Activated T-cell treated with anti-CD3 and anti-CD28 coated beads for 24 hours (primary cell): ENCODE measurements around the gene CDIPT.
A peak's percentile ranks its signal among the peaks of the same experiment; 100 is the strongest.

Experiments
- DNase-seq: peaks from one replicate; pipeline ENCODE4 v3.0.0-alpha.2; 2020; ENCODE audit warnings: low read depth

Gene CDIPT

DNA sequence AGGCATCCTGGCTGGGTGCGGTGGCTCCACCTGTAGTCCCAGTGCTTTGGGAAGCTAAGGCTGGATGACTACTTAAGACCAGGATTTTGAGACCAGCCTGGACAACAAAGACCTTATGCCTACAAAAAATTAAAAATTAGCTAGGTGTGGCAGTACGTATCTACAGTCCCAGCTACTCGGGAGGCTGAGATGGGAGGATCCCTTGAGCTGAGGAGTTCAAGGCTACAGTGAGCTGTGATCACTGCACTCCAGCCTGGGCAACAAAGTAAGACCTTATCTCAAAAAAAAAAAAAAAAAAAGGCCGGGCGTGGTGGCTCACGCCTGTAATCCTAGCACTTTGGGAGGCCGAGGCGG is 36.7 kb downstream of the CDIPT start:
- no peak for DNase-seq

- peak; percentile 52 for DNase-seq
Observed at GRCh38 chr16:29825145-29826044, 37.6 kb downstream of the CDIPT start.

DNA sequence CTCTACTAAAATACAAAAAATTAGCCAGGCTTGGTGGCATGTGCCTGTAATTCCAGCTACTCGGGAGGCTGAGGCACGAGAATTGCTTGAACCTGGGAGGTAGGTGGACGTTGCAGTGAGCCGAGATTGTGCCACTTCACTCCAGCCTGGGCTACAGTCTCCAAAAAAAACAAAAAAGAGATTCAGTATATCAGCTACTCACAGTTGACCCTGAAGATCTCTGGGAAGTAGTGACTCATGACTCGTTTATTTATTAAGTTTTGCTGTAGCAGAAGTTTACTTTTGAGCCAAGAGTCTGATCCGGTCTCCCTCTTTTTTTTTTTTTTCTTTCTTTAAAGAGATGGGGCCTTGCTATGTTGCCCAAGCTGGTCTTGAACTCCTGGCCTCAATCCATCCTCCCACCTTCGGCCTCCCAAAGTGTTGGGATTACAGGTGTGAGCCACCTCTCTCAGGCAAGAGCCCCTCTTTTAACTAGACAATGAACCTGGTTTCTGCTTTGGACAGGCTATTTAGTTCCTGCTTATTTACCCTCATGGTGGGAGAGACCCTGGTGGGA is 38.4 kb downstream of the CDIPT start:
- DNase-seq, result no peak

DNA sequence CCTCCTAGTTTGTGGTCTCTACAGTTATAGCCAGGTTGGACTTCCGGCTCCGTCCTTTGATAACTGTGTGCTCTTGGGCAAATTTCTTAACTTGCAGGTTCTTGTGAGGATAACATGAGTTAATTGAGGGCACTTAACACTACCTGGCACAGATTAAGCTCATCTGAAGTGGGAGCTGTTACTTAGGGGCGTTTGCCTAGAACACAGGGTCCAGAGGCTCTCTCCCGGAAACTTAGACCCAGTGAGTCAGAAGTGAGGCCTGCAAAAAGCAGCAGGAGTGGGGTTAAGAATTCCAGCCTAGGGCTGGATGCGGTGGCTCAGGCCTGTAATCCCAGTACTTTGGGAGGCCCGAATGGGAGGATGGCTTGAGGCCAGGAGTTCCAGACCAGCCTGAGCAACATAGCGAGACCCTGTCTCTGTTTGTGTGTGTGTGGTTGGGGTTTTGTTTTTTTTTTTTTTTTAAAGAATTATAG is 41.3 kb downstream of the CDIPT start:
- no peak for DNase-seq

GRCh38 chr16:29820730-29821642 is 42.0 kb downstream of the CDIPT start:
- no peak for DNase-seq

DNA sequence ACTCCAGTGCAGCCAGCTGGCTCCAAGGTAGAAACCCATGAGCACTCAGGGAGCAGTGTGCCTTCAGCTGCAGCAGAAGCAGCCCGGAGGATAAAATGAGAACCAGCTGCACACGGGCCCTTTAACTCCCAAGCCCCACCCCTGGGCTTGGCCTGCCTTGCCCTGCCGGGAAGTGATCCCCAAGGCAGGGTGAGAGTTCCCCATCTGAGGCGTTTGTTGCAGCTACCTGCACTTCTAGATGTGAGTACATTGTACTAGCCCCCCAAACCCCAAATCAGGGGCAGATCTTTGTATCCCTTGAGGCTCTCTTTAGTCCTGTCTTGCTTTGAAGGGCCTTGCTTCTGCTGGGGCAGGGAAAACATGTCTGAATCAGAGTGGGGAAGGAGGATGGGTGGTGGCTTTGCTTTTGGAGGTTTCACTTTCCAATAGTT is 42.7 kb downstream of the CDIPT start, which contains the start of gene MVP:
MVP (plus strand) TSS at position 192 of the 431 bp plus-strand sequence. CDS start 10,088 bp downstream, outside the sequence.
- peak; percentile 51 for DNase-seq

GRCh38 chr16:29819506-29819905 is 43.5 kb downstream of the CDIPT start:
- no peak for DNase-seq

DNA sequence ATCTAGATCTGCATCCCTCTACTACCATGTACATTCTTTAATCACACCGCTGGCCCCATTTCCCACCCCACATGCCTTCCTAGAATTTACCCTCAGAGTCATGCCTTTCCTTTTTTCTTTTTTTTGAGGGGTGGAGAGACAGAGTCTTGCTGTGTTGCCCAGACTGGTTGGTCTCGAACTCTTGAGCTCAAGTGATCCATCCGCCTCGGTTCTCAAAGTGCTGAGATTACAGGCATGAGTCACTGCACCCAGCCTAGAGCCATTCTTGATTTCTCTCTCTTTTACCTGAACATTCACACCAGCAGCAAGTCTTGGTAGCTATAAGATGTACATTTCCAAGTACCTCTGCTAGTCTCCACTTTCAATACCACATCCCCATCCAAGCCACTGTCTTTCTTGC is 44.9 kb downstream of the CDIPT start:
- no peak for DNase-seq

DNA sequence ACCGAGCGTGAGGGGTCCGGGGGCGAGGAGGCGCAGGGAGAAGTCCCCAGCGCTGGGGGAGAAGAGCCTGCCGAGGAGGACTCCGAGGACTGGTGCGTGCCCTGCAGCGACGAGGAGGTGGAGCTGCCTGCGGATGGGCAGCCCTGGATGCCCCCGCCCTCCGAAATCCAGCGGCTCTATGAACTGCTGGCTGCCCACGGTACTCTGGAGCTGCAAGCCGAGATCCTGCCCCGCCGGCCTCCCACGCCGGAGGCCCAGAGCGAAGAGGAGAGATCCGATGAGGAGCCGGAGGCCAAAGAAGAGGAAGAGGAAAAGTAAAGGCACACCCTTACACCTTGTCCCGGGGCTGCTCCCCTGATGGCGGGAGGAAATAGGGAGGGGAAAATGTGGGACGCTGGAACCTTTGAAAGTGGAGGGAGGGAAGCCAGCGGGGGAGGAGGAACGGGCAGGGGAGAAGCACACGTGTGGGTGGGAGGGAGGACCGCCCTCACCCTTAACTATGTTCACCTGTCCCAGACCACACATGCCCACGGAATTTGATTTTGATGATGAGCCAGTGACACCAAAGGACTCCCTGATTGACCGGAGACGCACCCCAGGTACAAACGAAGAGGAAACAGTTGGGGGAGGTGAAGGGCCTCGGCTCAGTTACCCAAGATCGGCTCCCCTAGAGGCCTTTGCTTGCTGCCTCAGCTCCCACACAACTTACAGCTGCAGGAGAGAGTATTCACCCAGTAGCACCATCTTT is 46.2 kb downstream of the CDIPT start:
- DNase-seq, result peak; percentile 52

- DNase-seq, result peak; percentile 99
Observed at GRCh38 chr16:29815793-29816693, 47.0 kb downstream of the CDIPT start, which contains the start of gene PAGR1. Gene PAGR1 (plus strand): TSS chr16:29816152. CDS start chr16:29816526, 374 bp downstream.

- no peak for DNase-seq
Observed at GRCh38 chr16:29815032-29815721, 47.8 kb downstream of the CDIPT start.

DNA sequence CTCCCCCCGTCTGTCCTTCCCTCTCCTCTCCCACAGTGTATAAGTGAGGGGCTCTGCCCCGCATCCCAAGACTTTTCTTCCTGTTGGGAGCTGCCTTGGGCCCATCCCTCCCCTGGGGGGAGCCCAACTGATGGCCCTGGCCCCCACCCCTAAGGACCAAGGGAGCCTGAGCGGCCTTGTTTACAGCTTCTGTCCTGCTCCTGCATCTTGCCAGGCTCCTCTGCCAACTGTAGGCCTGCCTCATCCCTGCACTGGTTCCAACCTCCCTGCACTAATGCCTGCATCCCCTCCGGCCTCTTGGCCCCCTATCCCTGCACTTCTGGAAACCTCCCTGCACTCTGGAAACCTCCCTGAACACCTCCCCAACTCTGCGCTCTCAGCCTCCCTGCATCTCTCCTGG is 48.4 kb downstream of the CDIPT start:
- no peak for DNase-seq

DNA sequence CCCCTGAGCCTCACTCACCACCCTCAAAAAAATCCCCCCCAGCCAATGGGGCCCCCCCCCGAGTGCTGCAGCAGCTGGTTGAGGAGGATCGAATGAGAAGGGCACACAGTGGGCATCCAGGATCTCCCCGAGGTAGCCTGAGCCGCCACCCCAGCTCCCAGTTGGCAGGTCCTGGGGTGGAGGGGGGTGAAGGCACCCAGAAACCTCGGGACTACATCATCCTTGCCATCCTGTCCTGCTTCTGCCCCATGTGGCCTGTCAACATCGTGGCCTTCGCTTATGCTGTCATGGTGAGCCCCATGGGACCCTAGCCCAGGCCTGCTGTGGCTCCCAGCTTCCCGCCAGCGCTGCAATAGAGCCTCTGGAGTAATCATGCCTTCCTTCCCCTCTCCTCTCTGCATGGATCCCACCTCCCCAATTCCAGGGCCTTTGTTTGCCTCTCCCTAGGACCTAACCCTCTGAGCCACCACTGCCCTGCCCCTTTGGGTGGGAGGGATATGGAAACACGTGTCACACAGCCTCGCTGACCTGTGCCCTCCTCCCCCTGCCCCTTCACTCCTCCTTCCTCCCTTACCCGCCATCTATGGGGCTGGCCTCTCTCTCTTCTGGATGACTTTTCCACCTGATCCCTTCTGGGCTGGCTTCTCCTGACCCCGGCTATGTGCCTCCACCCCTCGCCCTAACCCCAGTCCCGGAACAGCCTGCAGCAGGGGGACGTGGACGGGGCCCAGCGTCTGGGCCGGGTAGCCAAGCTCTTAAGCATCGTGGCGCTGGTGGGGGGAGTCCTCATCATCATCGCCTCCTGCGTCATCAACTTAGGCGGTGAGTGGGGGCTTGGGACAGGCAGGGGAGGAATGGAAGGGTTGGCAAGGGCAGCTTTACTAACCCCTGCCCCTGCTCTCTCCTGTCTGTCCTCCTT is 49.1 kb downstream of the CDIPT start:
- no peak for DNase-seq

- no peak for DNase-seq
Observed at GRCh38 chr16:29812754-29813643, 50.0 kb downstream of the CDIPT start.

DNA sequence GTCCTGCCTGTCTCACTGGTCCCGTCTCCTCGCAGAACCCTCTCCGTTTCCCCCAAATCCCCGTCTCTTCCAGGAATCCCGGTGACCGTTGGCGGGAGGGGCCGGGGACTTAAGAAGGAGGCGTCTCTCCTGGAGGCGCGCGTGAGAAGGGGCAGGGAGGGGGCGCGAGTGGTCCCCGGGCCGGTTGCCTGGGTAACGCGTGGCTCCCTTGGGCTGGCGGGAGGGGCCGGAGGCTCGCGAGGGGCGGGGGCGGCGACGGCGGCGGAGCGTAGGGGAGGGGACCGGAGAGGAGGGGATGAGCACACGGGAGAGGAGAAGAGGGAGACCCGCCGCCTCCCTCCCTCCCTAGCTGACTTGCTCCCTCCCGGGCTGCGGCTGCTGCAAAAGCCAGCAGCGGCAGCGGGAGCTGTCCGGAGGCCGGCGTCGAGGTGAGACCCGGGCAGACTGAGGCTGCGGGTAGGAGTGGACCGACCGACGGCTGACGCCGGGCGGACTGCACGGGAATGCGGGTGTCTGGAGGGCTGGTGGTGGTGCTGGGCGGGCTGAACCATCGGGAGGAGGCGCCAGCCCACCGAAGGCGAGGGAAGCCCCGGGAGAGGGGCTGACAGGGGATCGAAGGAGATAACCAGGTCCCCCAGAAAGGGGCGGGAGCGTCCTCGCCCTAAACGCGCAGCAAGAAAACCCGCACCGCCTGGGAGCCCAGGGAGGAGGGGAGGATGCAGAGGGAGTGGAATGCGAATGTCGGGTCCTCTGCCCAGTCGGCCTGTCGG is 50.9 kb downstream of the CDIPT start, which contains the start of gene PRRT2:
PRRT2 (plus strand) TSS at position 298 of the 770 bp plus-strand sequence. CDS start 862 bp downstream, outside the sequence.
- no peak for DNase-seq

DNA sequence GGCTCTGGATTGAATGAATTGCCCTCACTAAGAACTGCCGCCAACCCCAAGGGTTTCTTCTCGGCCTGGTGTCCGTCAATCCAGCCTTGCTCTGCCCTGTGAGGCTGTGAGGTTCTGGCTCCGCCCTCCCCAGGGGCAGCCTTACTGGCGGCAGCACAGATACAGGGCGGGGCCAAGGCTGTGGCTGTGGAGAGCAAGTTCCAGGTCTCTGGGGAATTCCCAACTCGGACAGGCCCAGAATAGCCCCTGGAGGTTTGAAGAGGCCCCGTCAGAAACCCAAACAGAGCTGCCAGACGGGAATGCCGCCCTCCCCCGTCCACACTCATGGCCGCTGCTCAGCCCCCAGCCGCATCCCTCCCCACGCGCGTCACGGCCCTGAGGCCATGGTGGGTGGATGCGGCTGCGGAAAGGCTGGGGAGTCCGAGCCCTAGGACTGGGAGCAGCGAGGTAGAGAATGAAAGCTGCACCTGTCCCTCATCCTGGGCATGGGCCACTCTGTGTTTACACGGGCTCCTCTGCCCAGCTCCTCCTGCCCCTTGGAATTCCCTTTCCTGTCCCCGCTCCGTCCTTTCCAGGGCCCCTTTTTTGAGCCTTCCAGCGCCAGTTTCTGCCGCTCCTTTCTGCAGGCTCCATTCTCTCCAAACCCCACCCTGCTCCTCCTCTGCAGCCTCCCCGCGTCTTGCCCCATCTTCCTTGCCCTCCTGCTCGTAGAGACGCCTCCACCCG is 51.7 kb downstream of the CDIPT start:
- DNase-seq, result peak; percentile 69
